Right atrium auricular region (tissue), 2 donors: Measurements from ENCODE around the gene TMEM272. TPM values are rescaled to one million over a fixed set of nuclear protein-coding genes. Genes with fewer than 3 reads are reported as not detected.

Experiments used
- DNase-seq: peaks from one replicate; pipeline ENCODE4 v3.0.0-alpha.2; 2019; ENCODE audit warnings: low spot score
- H3K27ac ChIP-seq, 2 donors: fragments of 200-600 bp; sonication (generic); 1 replicate in 1 of 2; 2 replicates in 1 of 2; pipeline ENCODE4 v1.5.1; 2016 to 2019
- H3K27me3 ChIP-seq, 2 donors: fragments of 200-600 bp; sonication (generic); one replicate each; pipeline versions ENCODE4 v1.5.1 to v1.6.0; 2017 to 2019
- H3K36me3 ChIP-seq: fragments of 200-600 bp; sonication (generic); one replicate; pipeline ENCODE4 v1.5.1; 2016
- H3K4me1 ChIP-seq, 2 donors: fragments of 200-600 bp; sonication (generic); one replicate each; pipeline versions ENCODE4 v1.5.1 to v1.6.0; 2017 to 2019
- H3K4me3 ChIP-seq, 2 donors: fragments of 200-600 bp; sonication (generic); 1 replicate in 1 of 2; 2 replicates in 1 of 2; pipeline ENCODE4 v1.5.1; 2017 to 2019; ENCODE audit warnings: mild to moderate bottlenecking in 1 of 2, moderate library complexity in 1 of 2
- H3K9me3 ChIP-seq, 2 donors: fragments of 200-600 bp; sonication (generic); one replicate each; pipeline ENCODE4 v1.5.1; 2019
- total RNA-seq, 2 donors: library from RNA; depleted of rRNA; stranded (reverse); fragments of >200 nt; gene quantifications; one replicate each; pipeline ENCODE4 v1.1.0, GENCODE V29; 2016
- TF ChIP-seq, protein P1 (sequence below), 2 donors: fragments of 200-600 bp; sonication (generic); IDR thresholded peaks; one replicate each; pipeline ENCODE4 v1.5.1; 2019; ENCODE audit warnings: antibody characterized with exemption in 2 of 2

The TMEM272 gene
- total RNA-seq, 2 donors from 2014 or later, result 0.74 to 1.1 TPM

DNA sequence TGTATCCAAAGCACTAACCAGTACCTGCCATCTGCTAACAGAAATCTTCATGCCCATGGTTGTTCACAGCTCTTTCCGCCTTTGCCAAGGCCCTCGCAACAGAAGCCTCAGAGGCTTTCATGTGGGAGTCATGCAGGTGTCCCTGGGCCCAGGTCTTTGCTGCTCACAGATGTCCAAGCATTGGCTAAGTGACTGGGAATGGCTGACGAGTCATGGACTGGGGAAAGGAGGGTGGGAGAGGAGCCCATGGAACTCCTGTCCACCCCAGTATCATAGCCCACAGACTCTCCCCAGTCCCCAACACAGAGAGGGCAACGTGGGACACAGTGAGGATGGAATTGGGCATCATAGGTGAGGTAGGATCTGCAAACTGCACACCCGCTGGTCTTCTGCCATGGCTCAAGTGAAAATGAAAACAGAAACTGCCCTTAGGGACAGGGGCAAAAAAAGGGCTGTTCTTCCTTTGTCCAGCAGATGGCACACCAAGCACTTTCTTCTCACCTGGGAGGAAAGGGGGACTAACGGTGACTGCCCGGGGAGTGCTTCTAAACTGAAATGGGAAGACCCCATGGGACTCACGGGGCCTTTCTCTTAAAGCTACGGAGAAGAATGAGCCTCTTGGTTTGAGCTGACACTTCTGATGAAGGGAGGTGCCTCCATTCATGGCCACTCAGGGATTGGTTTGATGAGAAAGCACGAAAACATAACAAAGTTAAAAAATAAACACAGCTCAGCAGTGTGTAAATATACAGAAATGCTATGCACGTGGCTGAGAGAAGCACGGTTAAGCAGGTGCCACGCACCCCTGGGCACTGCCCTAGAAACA, 29.9 kb downstream of the TMEM272 start:
- Histone ChIP-seq H3K27ac (no peak overlapping the region), H3K9me3 (no peaks in the 10 kb centered on the region), H3K27me3 (no peaks in the 10 kb centered on the region), H3K4me3 (no peak overlapping the region), H3K36me3 (no peaks in the 10 kb centered on the region), H3K4me1 (peaks cover 0 to 19% of the 10 kb centered on the region in 2 donors)
- peak; percentile 75 for DNase-seq
- TF ChIP-seq, protein P1, sequence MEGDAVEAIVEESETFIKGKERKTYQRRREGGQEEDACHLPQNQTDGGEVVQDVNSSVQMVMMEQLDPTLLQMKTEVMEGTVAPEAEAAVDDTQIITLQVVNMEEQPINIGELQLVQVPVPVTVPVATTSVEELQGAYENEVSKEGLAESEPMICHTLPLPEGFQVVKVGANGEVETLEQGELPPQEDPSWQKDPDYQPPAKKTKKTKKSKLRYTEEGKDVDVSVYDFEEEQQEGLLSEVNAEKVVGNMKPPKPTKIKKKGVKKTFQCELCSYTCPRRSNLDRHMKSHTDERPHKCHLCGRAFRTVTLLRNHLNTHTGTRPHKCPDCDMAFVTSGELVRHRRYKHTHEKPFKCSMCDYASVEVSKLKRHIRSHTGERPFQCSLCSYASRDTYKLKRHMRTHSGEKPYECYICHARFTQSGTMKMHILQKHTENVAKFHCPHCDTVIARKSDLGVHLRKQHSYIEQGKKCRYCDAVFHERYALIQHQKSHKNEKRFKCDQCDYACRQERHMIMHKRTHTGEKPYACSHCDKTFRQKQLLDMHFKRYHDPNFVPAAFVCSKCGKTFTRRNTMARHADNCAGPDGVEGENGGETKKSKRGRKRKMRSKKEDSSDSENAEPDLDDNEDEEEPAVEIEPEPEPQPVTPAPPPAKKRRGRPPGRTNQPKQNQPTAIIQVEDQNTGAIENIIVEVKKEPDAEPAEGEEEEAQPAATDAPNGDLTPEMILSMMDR (IDR thresholded peaks at IDR 0.05), result peak; percentile 82 to 88

DNA sequence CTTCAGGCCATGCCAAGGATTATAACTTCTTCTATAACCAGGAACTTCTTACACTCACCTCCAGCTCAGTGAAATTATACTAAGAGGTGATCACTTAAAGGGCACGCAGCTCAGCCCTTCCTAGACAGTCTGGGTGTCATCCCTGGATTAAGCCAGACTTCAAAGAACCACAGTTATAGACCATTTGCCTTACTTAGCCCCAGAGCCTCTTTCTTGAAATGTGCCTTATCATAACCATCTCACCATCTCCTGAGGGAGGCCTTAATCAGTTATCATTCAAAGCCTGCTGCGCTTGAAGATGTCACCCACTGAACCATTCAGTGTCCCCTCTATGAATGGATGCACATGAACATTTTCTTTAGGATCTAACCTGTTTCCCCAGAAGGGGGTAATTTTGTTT, 30.9 kb downstream of the TMEM272 start:
- TF ChIP-seq, protein P1 (IDR thresholded peaks at IDR 0.05), result no peak
- H3K4me1 ChIP-seq, result peaks cover 0 to 14% of the 10 kb centered on the region in 2 donors
- DNase-seq, result no peak
- no peak overlapping the region for H3K4me3 ChIP-seq
- H3K9me3 ChIP-seq, result no peaks in the 10 kb centered on the region
- no peaks in the 10 kb centered on the region for H3K27me3 ChIP-seq
- no peak overlapping the region for H3K27ac ChIP-seq
- H3K36me3 ChIP-seq, result no peaks in the 10 kb centered on the region

DNA sequence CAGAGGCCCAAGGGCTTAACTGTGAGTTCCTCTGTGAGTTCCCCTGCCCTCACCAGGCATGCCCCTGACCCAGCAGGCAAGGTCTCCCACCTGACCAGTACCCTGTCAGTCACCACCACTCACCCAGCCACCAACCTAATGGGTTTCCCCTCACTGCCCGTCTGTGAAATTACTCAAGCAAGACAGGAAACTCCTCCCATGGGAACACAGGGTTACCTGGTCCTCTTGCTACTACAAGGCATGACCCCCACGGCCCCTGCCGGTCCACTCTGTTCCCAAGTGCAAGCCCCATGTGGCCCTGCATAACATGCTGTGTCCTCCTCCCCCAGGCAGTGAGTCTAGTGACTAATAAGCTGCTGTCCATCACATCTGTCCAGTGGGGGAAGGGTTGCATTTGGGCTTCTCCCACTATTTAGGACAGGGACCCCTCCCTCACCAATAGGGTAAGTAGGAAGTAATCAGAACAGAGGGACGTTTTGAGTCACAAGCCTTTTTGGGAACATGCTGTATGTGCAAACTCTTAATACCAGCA, 33.0 kb downstream of the TMEM272 start:
- no peaks in the 10 kb centered on the region for H3K27me3 ChIP-seq
- H3K36me3 ChIP-seq, result no peaks in the 10 kb centered on the region
- TF ChIP-seq, protein P1 (IDR thresholded peaks at IDR 0.05), result no peak
- H3K4me3 ChIP-seq, result no peak overlapping the region
- peak overlapping the region in 1 of 2 donors; percentile 8 for H3K27ac ChIP-seq
- no peak for DNase-seq
- H3K9me3 ChIP-seq, result no peaks in the 10 kb centered on the region
- peaks cover 0 to 10% of the 10 kb centered on the region in 2 donors for H3K4me1 ChIP-seq

DNA sequence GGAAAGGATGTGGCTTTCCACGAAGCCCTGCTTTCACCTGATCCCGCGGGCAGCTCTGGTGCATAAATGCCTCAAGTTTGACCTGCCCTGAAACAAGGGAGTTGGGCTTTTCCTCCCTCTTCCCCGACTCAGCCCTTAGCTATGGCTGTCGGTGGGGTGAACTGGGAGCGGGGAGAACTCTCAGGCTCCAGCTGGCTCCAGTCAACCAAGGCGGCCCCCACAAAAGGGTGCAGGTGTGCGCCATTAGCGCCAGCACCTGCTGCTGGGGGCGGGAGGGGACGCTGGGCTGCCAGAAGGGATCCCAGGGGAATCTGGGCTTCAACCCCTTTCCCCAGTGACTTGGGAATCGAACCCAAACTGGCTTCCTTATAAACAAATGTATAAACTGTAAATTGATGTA, 33.9 kb downstream of the TMEM272 start:
- Histone ChIP-seq H3K27me3 (no peaks in the 10 kb centered on the region), H3K36me3 (no peaks in the 10 kb centered on the region), H3K27ac (no peak overlapping the region), H3K9me3 (no peaks in the 10 kb centered on the region), H3K4me1 (peaks cover 0 to 19% of the 10 kb centered on the region in 2 donors), H3K4me3 (no peak overlapping the region)
- DNase-seq, result no peak
- TF ChIP-seq, protein P1 (IDR thresholded peaks at IDR 0.05), result no peak

DNA sequence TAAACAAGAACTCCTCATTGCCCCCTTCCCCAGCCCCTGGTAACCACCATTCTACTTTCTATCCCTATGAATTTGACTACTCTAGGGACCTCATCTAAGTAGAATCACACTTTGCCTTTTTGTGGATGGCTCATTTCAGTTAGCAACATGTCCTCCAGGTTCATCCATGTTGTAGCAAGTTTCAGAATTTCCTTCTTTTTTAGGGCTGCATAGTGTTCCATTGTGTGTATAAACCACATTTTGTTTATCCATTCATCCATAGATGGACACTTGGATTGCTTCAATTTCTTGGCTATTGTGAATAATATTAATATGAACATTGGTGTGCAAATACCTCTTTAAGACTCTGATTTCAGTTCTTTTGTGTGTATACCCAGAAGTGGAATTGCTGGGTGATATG, 36.2 kb downstream of the TMEM272 start:
- no peak for DNase-seq
- Histone ChIP-seq H3K9me3 (no peaks in the 10 kb centered on the region), H3K4me1 (peaks cover 0 to 23% of the 10 kb centered on the region in 2 donors), H3K36me3 (no peaks in the 10 kb centered on the region), H3K4me3 (no peak overlapping the region), H3K27me3 (no peaks in the 10 kb centered on the region), H3K27ac (no peak overlapping the region)
- TF ChIP-seq, protein P1 (IDR thresholded peaks at IDR 0.05), result no peak
